Measurements from ENCODE around the gene CCDC88B. TPM values are rescaled to one million over a fixed set of nuclear protein-coding genes. Genes with fewer than 3 reads are reported as not detected.

The CCDC88B gene
- total RNA-seq, 4 donors from 2014 or later, result 7.6 to 9.4 (median 8.5) TPM

GRCh38 chr11:64352995-64353714 lies 13.2 kb downstream of the CCDC88B start:
- H3K27me3 ChIP-seq, result no peaks in the 10 kb centered on the region
- no peak overlapping the region for H3K4me3 ChIP-seq
- no peaks in the 10 kb centered on the region for H3K9me3 ChIP-seq
- 77% methylated on average over 6 of the region's 34 CpGs; no CpG with 5 or more reads in 1 of the 2 donors for WGBS, 2 donors (ENCODE audit: low coverage in 1 of 2)
- ATAC-seq, result no peak
- no peak overlapping the region for H3K27ac ChIP-seq
- TF ChIP-seq EP300 (IDR thresholded peaks at IDR 0.05) (no peak), POLR2A (IDR thresholded peaks at IDR 0.05) (no peak), POLR2AphosphoS5 (IDR thresholded peaks at IDR 0.05) (no peak)
- TF ChIP-seq, protein P1, sequence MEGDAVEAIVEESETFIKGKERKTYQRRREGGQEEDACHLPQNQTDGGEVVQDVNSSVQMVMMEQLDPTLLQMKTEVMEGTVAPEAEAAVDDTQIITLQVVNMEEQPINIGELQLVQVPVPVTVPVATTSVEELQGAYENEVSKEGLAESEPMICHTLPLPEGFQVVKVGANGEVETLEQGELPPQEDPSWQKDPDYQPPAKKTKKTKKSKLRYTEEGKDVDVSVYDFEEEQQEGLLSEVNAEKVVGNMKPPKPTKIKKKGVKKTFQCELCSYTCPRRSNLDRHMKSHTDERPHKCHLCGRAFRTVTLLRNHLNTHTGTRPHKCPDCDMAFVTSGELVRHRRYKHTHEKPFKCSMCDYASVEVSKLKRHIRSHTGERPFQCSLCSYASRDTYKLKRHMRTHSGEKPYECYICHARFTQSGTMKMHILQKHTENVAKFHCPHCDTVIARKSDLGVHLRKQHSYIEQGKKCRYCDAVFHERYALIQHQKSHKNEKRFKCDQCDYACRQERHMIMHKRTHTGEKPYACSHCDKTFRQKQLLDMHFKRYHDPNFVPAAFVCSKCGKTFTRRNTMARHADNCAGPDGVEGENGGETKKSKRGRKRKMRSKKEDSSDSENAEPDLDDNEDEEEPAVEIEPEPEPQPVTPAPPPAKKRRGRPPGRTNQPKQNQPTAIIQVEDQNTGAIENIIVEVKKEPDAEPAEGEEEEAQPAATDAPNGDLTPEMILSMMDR (IDR thresholded peaks at IDR 0.05), result no peak
- H3K4me1 ChIP-seq, result peaks cover 0 to 31% (median 9%) of the 10 kb centered on the region in 3 donors
- H3K36me3 ChIP-seq, result no peaks in the 10 kb centered on the region

GRCh38 chr11:64353715-64354506 lies 13.9 kb downstream of the CCDC88B start:
- no peak for ATAC-seq
- H3K4me3 ChIP-seq, result no peak overlapping the region
- no CpG with 5 or more reads among the region's 20 CpGs for WGBS, 2 donors (ENCODE audit: low coverage in 1 of 2)
- H3K27me3 ChIP-seq, result no peaks in the 10 kb centered on the region
- H3K4me1 ChIP-seq, result peaks cover 0 to 37% (median 13%) of the 10 kb centered on the region in 3 donors
- TF ChIP-seq POLR2A (IDR thresholded peaks at IDR 0.05) (no peak), EP300 (IDR thresholded peaks at IDR 0.05) (no peak), POLR2AphosphoS5 (IDR thresholded peaks at IDR 0.05) (no peak)
- TF ChIP-seq, protein P1 (IDR thresholded peaks at IDR 0.05), result no peak
- no peaks in the 10 kb centered on the region for H3K36me3 ChIP-seq
- H3K9me3 ChIP-seq, result no peaks in the 10 kb centered on the region
- H3K27ac ChIP-seq, result no peak overlapping the region

GRCh38 chr11:64355078-64355940 lies 15.3 kb downstream of the CCDC88B start:
- 12 to 35% methylated on average over 5 to 8 of the region's 23 CpGs for WGBS, 2 donors (ENCODE audit: low coverage in 1 of 2)
- Histone ChIP-seq H3K36me3 (no peaks in the 10 kb centered on the region), H3K27me3 (no peaks in the 10 kb centered on the region), H3K4me1 (peaks cover 0 to 49% (median 22%) of the 10 kb centered on the region in 3 donors), H3K9me3 (no peaks in the 10 kb centered on the region), H3K4me3 (peak overlapping the region in 1 of 2 donors; percentile 41), H3K27ac (peak overlapping the region in 3 of 4 donors; percentile 43 to 71 (median 51))
- peak; percentile 58 for ATAC-seq
- no peak for TF ChIP-seq POLR2A (IDR thresholded peaks at IDR 0.05)
- TF ChIP-seq EP300 (IDR thresholded peaks at IDR 0.05), result no peak
- TF ChIP-seq POLR2AphosphoS5 (IDR thresholded peaks at IDR 0.05), result peak; percentile 40
- TF ChIP-seq, protein P1 (IDR thresholded peaks at IDR 0.05), result peak in 3 of 4 experiments; percentile 63 to 86 (median 73)

DNA sequence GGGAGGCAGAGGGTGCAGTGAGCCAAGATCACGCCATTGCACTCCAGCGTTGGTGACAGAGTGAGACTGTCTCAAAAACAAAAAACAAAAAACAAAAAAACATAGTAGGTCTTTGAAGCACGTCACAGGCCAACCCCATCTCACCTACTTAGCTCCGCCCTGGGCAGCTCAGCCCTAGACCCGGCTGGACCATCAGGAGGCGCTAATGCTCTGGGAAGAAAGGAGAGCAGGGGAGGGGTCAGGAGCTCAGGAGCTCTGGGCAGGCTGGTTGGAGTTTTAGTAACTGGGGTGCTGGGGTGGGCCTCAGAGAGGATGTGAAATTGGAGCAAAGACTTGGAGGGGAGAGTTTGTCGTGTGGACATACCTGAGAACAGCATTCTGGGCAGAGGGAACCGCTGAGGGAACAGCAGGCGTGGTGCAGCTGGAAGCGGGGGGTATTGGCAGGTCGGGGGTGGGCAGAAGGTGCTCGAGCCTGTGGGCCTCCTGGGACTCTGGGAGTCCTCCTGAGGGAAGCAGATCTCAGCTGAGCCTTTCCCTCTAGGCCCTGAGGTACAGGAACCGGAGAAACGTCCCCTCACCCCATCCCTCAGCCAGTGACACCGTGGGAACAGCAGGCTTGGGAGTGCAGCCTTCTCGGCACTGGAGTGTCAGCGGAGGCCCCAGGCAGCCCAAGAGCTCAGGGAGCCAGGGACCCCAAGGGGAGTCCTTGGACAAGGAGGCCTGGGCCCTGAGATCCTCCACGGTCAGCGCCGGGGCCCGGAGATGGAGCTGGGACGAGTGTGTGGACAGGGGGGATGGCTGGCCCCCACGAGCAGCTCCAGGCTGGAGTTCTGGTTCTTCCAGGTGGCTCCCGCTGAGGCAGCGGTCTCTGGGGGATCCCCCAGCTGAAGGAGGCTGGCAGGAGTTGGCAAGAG lies 16.8 kb downstream of the CCDC88B start:
- ATAC-seq, result no peak
- Histone ChIP-seq H3K4me1 (peaks cover 0 to 55% (median 25%) of the 10 kb centered on the region in 3 donors), H3K27me3 (no peaks in the 10 kb centered on the region), H3K4me3 (no peak overlapping the region), H3K9me3 (no peaks in the 10 kb centered on the region), H3K36me3 (peaks cover 0 to 14% of the 10 kb centered on the region in 2 donors), H3K27ac (peak overlapping the region in 1 of 4 donors; percentile 92)
- 75 to 79% methylated on average over 7 to 8 of the region's 25 CpGs for WGBS, 2 donors (ENCODE audit: low coverage in 1 of 2)
- TF ChIP-seq POLR2AphosphoS5 (IDR thresholded peaks at IDR 0.05), result no peak
- TF ChIP-seq EP300 (IDR thresholded peaks at IDR 0.05), result no peak

All from gastroesophageal sphincter (tissue), 4 donors.